OCI-LY7 (cell line): ENCODE measurements around the gene DPP10. TPM values are rescaled to one million over a fixed set of nuclear protein-coding genes. Genes with fewer than 3 reads are reported as not detected.

ENCODE experiments used
- BruUV-seq: library from RNA; stranded (reverse); fragments of 400-500 nt; replicated peaks from 2 replicates; lab custom pipeline; 2021; lab: Mats Ljungman, UMichigan
- CTCF ChIA-PET: fragments of 300-600 bp; sonication (Branson Sonifier 250); formaldehyde crosslinking; loops from one replicate; lab custom pipeline; 2022; ENCODE audit warnings: antibody characterized with exemption; ENCODE audit not compliant: unreplicated experiment; lab: Charles Lee
- POLR2A ChIA-PET: fragments of 300-600 bp; sonication (Branson Sonifier 250); formaldehyde crosslinking; loops from one replicate; lab custom pipeline; 2022; ENCODE audit warnings: antibody characterized with exemption; lab: Charles Lee
- DNase-seq: peaks from one replicate; pipeline ENCODE4 v3.0.0-alpha.2; 2015; ENCODE audit warnings: low spot score
- H2AFZ ChIP-seq: fragments of 200-600 bp; sonication (generic), shearing (Covaris generic); 2 replicates; pipeline ENCODE4 v1.6.1; 2014; ENCODE audit warnings: mild to moderate bottlenecking, antibody characterized with exemption, low read length, moderate library complexity
- H3K27ac ChIP-seq: fragments of 200-600 bp; sonication (generic); 2 replicates; pipeline ENCODE4 v1.5.1; 2014; ENCODE audit warnings: mixed run types, low read depth, mild to moderate bottlenecking, moderate library complexity, low read length, inconsistent platforms; ENCODE audit not compliant: poor library complexity, severe bottlenecking
- H3K36me3 ChIP-seq: fragments of 200-600 bp; sonication (generic); 2 replicates; pipeline ENCODE4 v1.6.1; 2014; ENCODE audit warnings: mild to moderate bottlenecking, antibody characterized with exemption, low read length, moderate library complexity, mixed read lengths; ENCODE audit not compliant: insufficient read depth
- H3K4me1 ChIP-seq: fragments of 200-600 bp; sonication (generic); 2 replicates; pipeline ENCODE4 v1.5.1; 2014; ENCODE audit warnings: mild to moderate bottlenecking, low read length; ENCODE audit not compliant: insufficient read depth, poor library complexity, severe bottlenecking
- H3K4me2 ChIP-seq: fragments of 200-600 bp; sonication (generic); 2 replicates; pipeline ENCODE4 v1.6.1; 2014; ENCODE audit warnings: mild to moderate bottlenecking, low read length
- H3K4me3 ChIP-seq: fragments of 200-600 bp; sonication (generic); 2 replicates; pipeline ENCODE4 v1.5.1; 2014; ENCODE audit warnings: mild to moderate bottlenecking, low read depth, low read length; ENCODE audit not compliant: poor library complexity, severe bottlenecking
- H3K79me2 ChIP-seq: fragments of 200-600 bp; sonication (generic); 2 replicates; pipeline ENCODE4 v1.6.1; 2016; ENCODE audit warnings: low read depth, mild to moderate bottlenecking, low read length, moderate library complexity, mixed read lengths; ENCODE audit not compliant: insufficient read depth
- H3K9me2 ChIP-seq: fragments of 200-600 bp; sonication (generic); 2 replicates; pipeline ENCODE4 v1.6.1; 2016; ENCODE audit warnings: mild to moderate bottlenecking, low read length, mixed read lengths; ENCODE audit not compliant: insufficient read depth
- H3K9me3 ChIP-seq: fragments of 200-600 bp; sonication (generic); 2 replicates; pipeline ENCODE4 v1.6.1; 2014; ENCODE audit warnings: mild to moderate bottlenecking, mixed run types, low read length, mixed read lengths
- H4K20me1 ChIP-seq: fragments of 200-600 bp; sonication (generic); 2 replicates; pipeline ENCODE4 v1.6.1; 2014; ENCODE audit warnings: mild to moderate bottlenecking, antibody characterized with exemption, low read length, moderate library complexity, mixed read lengths; ENCODE audit not compliant: insufficient read depth
- EZH2phosphoT487 ChIP-seq: fragments of 200-600 bp; sonication (generic); IDR thresholded peaks from 2 replicates; pipeline ENCODE4 v1.6.1; 2018; ENCODE audit warnings: low read depth, borderline replicate concordance, mild to moderate bottlenecking, mixed run types, antibody characterized with exemption, low read length, moderate library complexity, mixed read lengths
- intact Hi-C: fragments of 100-400 bp; cut with micrococcal nuclease; formaldehyde crosslinking; loops from one replicate; pipeline ENCODE4 v1.10.0; 2022; ENCODE audit not compliant: unreplicated experiment
- total RNA-seq, 2 experiments: library from RNA; depleted of rRNA in 1 of 2; stranded (reverse); fragments of >200 nt in 1 of 2; shearing (Covaris generic) in 1 of 2; gene quantifications; 2 replicates each; pipeline ENCODE4 v1.2.3, GENCODE V29; 2014 to 2022
- TF ChIP-seq, protein P1 (sequence below): fragments of 200-600 bp; sonication (generic); conservative IDR thresholded peaks from 2 replicates; pipeline ENCODE4 v1.5.1; 2014; ENCODE audit warnings: mild to moderate bottlenecking, antibody characterized with exemption, low read length, moderate library complexity, mixed read lengths

Gene DPP10
- total RNA-seq, 2 experiments from 2014 or later: not detected

DNA sequence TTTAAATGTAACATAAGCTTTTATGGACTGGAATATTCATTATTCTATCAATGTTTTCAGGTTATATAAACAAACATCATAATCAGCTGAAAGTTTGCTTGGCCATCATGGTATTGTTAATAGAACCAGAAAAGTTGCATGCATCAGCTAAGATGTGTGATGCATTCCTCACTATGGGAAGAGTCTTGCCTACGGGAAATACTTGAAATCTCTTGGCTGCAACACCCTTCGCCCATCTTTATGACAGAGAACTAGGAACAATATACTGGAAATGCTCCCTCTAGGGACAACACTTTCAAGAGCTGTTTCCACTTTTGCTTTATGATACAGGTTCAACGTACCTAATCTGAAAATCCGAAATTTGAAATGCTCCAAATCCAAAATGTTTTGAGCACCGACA, 1390.8 kb downstream of the DPP10 start:
- ChIA-PET POLR2A (interaction anchor here (0.9 to 1.8 kb wide), 2 partner anchors 10 to 17 kb away, joined by 4 to 5 read pairs; no protein-coding TSS in a partner anchor), CTCF (no interaction called here)
- TF ChIP-seq EZH2phosphoT487: no peak
- TF ChIP-seq, protein P1, sequence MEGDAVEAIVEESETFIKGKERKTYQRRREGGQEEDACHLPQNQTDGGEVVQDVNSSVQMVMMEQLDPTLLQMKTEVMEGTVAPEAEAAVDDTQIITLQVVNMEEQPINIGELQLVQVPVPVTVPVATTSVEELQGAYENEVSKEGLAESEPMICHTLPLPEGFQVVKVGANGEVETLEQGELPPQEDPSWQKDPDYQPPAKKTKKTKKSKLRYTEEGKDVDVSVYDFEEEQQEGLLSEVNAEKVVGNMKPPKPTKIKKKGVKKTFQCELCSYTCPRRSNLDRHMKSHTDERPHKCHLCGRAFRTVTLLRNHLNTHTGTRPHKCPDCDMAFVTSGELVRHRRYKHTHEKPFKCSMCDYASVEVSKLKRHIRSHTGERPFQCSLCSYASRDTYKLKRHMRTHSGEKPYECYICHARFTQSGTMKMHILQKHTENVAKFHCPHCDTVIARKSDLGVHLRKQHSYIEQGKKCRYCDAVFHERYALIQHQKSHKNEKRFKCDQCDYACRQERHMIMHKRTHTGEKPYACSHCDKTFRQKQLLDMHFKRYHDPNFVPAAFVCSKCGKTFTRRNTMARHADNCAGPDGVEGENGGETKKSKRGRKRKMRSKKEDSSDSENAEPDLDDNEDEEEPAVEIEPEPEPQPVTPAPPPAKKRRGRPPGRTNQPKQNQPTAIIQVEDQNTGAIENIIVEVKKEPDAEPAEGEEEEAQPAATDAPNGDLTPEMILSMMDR: no peak
- Histone ChIP-seq H4K20me1 (no peaks in the 10 kb centered on the region), H3K4me2 (no peak overlapping the region), H3K9me2 (no peaks in the 10 kb centered on the region), H3K4me3 (no peak overlapping the region), H3K4me1 (no peaks in the 10 kb centered on the region), H3K79me2 (no peaks in the 10 kb centered on the region), H3K27ac (no peak overlapping the region), H3K9me3 (no peaks in the 10 kb centered on the region), H2AFZ (no peak overlapping the region), H3K36me3 (no peaks in the 10 kb centered on the region)
- intact Hi-C loops: no loop called here
- BruUV-seq: no TSS peak
- no peak for DNase-seq

DNA sequence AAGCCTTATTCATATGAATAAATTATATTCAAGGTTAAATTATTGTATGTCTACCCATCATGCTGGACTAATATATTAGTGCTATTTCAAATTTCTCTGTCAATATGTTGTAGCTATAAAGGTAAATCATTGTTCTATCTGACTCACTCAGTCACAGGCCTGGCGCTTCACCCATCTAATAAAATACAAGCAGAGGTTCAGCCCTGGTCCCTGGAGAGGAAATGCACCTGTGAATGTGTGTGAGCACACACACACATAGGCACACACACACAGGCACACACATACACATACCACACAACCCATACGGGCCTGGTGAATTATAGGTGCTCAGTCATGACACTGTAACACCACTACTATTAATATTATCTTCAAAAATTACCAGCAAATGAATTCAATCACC, 1396.1 kb downstream of the DPP10 start:
- Histone ChIP-seq H3K27ac (no peak overlapping the region), H3K79me2 (no peaks in the 10 kb centered on the region), H3K36me3 (no peaks in the 10 kb centered on the region), H2AFZ (no peak overlapping the region), H3K9me2 (no peaks in the 10 kb centered on the region), H3K4me3 (no peak overlapping the region), H3K4me2 (no peak overlapping the region), H3K9me3 (no peaks in the 10 kb centered on the region), H3K4me1 (no peaks in the 10 kb centered on the region), H4K20me1 (no peaks in the 10 kb centered on the region)
- intact Hi-C loops: no loop called here
- CTCF ChIA-PET: no interaction called here
- POLR2A ChIA-PET: no interaction called here
- BruUV-seq: no TSS peak
- TF ChIP-seq, protein P1: no peak
- no peak for TF ChIP-seq EZH2phosphoT487
- no peak for DNase-seq

DNA sequence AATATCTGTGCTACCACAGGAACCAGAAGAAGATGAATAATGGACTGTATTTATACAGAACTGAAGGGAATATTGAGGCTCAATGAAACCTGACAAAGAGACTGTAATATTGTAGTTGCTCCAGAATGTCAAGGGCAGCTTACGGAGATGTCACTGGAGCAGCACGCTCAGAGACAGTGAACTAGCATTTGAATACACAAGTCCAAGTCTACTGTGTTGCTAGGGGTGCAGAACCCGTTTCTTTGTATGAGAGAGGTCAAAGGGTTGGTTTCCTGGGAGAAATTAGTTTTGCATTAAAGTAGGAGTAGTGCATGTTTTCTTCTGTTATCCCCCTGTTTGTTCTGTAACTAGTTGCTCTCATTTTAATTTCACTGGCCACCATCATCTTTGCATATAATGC, 1399.9 kb downstream of the DPP10 start:
- H3K36me3 ChIP-seq: no peaks in the 10 kb centered on the region
- intact Hi-C loops: no loop called here
- no peak overlapping the region for H2AFZ ChIP-seq
- H3K4me1 ChIP-seq: no peaks in the 10 kb centered on the region
- no TSS peak for BruUV-seq
- CTCF ChIA-PET: no interaction called here
- no peak overlapping the region for H3K27ac ChIP-seq
- H3K9me2 ChIP-seq: no peaks in the 10 kb centered on the region
- no peak for DNase-seq
- no peaks in the 10 kb centered on the region for H4K20me1 ChIP-seq
- no peak overlapping the region for H3K4me3 ChIP-seq
- POLR2A ChIA-PET: no interaction called here
- TF ChIP-seq, protein P1: no peak
- no peak for TF ChIP-seq EZH2phosphoT487
- no peaks in the 10 kb centered on the region for H3K79me2 ChIP-seq
- no peaks in the 10 kb centered on the region for H3K9me3 ChIP-seq
- H3K4me2 ChIP-seq: no peak overlapping the region
